GM12865 (cell line): ENCODE data around the gene DNAJC3.
"Not testable (repeated sequence)": the region's sequence is repeated elsewhere in the genome, so short reads cannot be mapped to it uniquely, and the experiment has no call there.

Experiments used
- DNase-seq: peaks from one replicate; pipeline ENCODE4 v3.0.0; 2010; ENCODE audit warnings: low read depth
- H3K4me3 ChIP-seq: 2 replicates; pipeline ENCODE4 v1.5.1; 2011; ENCODE audit warnings: mild to moderate bottlenecking, low read depth, low read length, control low read depth
- CTCF ChIP-seq: IDR thresholded peaks from 2 replicates; pipeline ENCODE4 v1.5.1; 2011; ENCODE audit warnings: low read length, control low read depth, low read depth, inconsistent platforms; ENCODE audit not compliant: insufficient read depth; ENCODE audit errors: missing control alignments

The DNAJC3 gene

GRCh38 chr13:95734124-95734523 is 57.2 kb downstream of the DNAJC3 start:
- no peak overlapping the region for H3K4me3 ChIP-seq
- TF ChIP-seq CTCF, result no peak
- no peak for DNase-seq

GRCh38 chr13:95740071-95740978 is 63.4 kb downstream of the DNAJC3 start:
- not testable (repeated sequence) for H3K4me3 ChIP-seq

GRCh38 chr13:95740979-95741320 is 64.0 kb downstream of the DNAJC3 start:
- DNase-seq, result no peak
- no peak overlapping the region for H3K4me3 ChIP-seq
- TF ChIP-seq CTCF, result no peak

More at GRCh38 chr13:95740071-95740978, 63.4 kb downstream of the DNAJC3 start:
- DNase-seq, result not testable (repeated sequence)

GRCh38 chr13:95741584-95742563 is 64.9 kb downstream of the DNAJC3 start:
- H3K4me3 ChIP-seq, result no peak overlapping the region
- TF ChIP-seq CTCF, result no peak
- peak; percentile 31 for DNase-seq

GRCh38 chr13:95743192-95743591 is 66.3 kb downstream of the DNAJC3 start:
- DNase-seq, result no peak
- H3K4me3 ChIP-seq, result no peak overlapping the region
- no peak for TF ChIP-seq CTCF

GRCh38 chr13:95745289-95745688 is 68.3 kb downstream of the DNAJC3 start:
- no peak for TF ChIP-seq CTCF
- no peak for DNase-seq
- H3K4me3 ChIP-seq, result no peak overlapping the region

- TF ChIP-seq CTCF, result no peak
- H3K4me3 ChIP-seq, result no peak overlapping the region
- no peak for DNase-seq
Measured at GRCh38 chr13:95745752-95746151, 68.8 kb downstream of the DNAJC3 start.
